SK-N-SH (cell line): ENCODE results near the gene STX11. TPM values are rescaled to one million over a fixed set of nuclear protein-coding genes. Genes with fewer than 3 reads are reported as not detected.
A peak's percentile ranks its signal among the peaks of the same experiment; 100 is the strongest.

Experiments
- CTCF ChIA-PET: fragments of 300-600, 350-600 bp; formaldehyde crosslinking; extraction: SDS; loops from one replicate; lab custom pipeline; 2021; lab: Yijun Ruan, JAX
- POLR2A ChIA-PET: fragments of 350-600 bp; sonication (Branson Sonifier 250); formaldehyde crosslinking; extraction: SDS; loops from one replicate; lab custom pipeline; 2020; ENCODE audit warnings: antibody characterized with exemption, inconsistent platforms; lab: Yijun Ruan, JAX
- DNase-seq: peaks from one replicate; pipeline ENCODE4 v3.0.0; 2012
- H2AFZ ChIP-seq: fragments of 200-600 bp; sonication (generic); 2 replicates; pipeline ENCODE4 v1.8.1; 2016; ENCODE audit warnings: antibody characterized with exemption, mild to moderate bottlenecking, low read depth
- H3F3A ChIP-seq: fragments of 200-600 bp; sonication (generic); replicated peaks from 2 replicates; pipeline ENCODE3; 2016; ENCODE audit warnings: antibody characterized with exemption, mild to moderate bottlenecking; ENCODE audit not compliant: insufficient read depth
- H3K27ac ChIP-seq, 2 experiments: fragments of 200-500 bp in 1 of 2; fragments of 200-600 bp in 1 of 2; sonication (Bioruptor generic) in 1 of 2; sonication (generic), shearing (Covaris generic) in 1 of 2; 2 replicates each; pipeline versions ENCODE4 v1.5.1 to v1.6.1; 2014 to 2016; ENCODE audit warnings: low read depth in 2 of 2, inconsistent platforms in 1 of 2, low read length in 1 of 2, mild to moderate bottlenecking in 1 of 2, mixed read lengths in 1 of 2
- H3K27me3 ChIP-seq: fragments of 200-600 bp; sonication (generic), shearing (Covaris generic); 2 replicates; pipeline ENCODE4 v1.6.1; 2016; ENCODE audit warnings: mixed run types; ENCODE audit not compliant: insufficient read depth
- H3K36me3 ChIP-seq, 2 experiments: fragments of 200-500 bp in 1 of 2; fragments of 200-600 bp in 1 of 2; sonication (Bioruptor generic) in 1 of 2; sonication (generic) in 1 of 2; replicated peaks in 1 of 2; 2 replicates each; pipeline versions ENCODE3 to v1.5.1; 2014 to 2016; ENCODE audit warnings: low read length in 1 of 2, mild to moderate bottlenecking in 1 of 2; ENCODE audit not compliant: insufficient read depth in 2 of 2, control insufficient read depth in 1 of 2
- H3K4me1 ChIP-seq, 2 experiments: fragments of 200-500 bp in 1 of 2; fragments of 200-600 bp in 1 of 2; sonication (Bioruptor generic) in 1 of 2; sonication (generic), shearing (Covaris generic) in 1 of 2; 2 replicates each; pipeline versions ENCODE4 v1.5.1 to v1.6.1; 2014 to 2016; ENCODE audit warnings: low read depth in 1 of 2, low read length in 1 of 2, mixed run types in 1 of 2; ENCODE audit not compliant: insufficient read depth in 2 of 2, control insufficient read depth in 1 of 2
- H3K4me2 ChIP-seq: fragments of 200-600 bp; sonication (generic), shearing (Covaris generic); 2 replicates; pipeline ENCODE4 v1.6.1; 2017; ENCODE audit warnings: mixed run types
- H3K4me3 ChIP-seq, 2 experiments: fragments of 200-500 bp in 1 of 2; fragments of 200-600 bp in 1 of 2; sonication (Bioruptor generic) in 1 of 2; sonication (generic), shearing (Covaris generic) in 1 of 2; 2 replicates each; pipeline versions ENCODE4 v1.5.1 to v1.8.1; 2014 to 2016; ENCODE audit warnings: low read depth in 2 of 2, inconsistent platforms in 1 of 2, low read length in 1 of 2, mild to moderate bottlenecking in 1 of 2, mixed read lengths in 1 of 2, moderate library complexity in 1 of 2
- H3K79me2 ChIP-seq: fragments of 200-600 bp; sonication (generic); 2 replicates; pipeline ENCODE4 v1.8.1; 2017; ENCODE audit warnings: mild to moderate bottlenecking; ENCODE audit not compliant: insufficient read depth
- H3K9ac ChIP-seq: fragments of 200-600 bp; sonication (generic); 2 replicates; pipeline ENCODE4 v1.6.1; 2017; ENCODE audit warnings: mixed run types
- H3K9me2 ChIP-seq: fragments of 200-600 bp; sonication (generic); 2 replicates; pipeline ENCODE4 v1.6.1; 2017; ENCODE audit warnings: mixed run types
- H3K9me3 ChIP-seq: fragments of 200-600 bp; sonication (generic); 2 replicates; pipeline ENCODE4 v1.6.1; 2017; ENCODE audit warnings: mixed run types, mild to moderate bottlenecking, moderate library complexity
- H4K20me1 ChIP-seq: fragments of 200-600 bp; sonication (generic); 2 replicates; pipeline ENCODE4 v1.6.1; 2017; ENCODE audit warnings: mild to moderate bottlenecking, mixed run types; ENCODE audit not compliant: insufficient read depth
- CTCF ChIP-seq: fragments of 200-600 bp; sonication (generic); IDR thresholded peaks from 2 replicates; pipeline ENCODE4 v1.6.1; 2017; ENCODE audit warnings: antibody characterized with exemption, mild to moderate bottlenecking, moderate library complexity
- FOSL2 ChIP-seq: IDR thresholded peaks from 2 replicates; pipeline ENCODE4 v1.4.0; 2012; ENCODE audit warnings: low read depth, mild to moderate bottlenecking, moderate library complexity, borderline replicate concordance
- FOXJ3 ChIP-seq: sonication (generic); formaldehyde crosslinking; IDR thresholded peaks from 2 replicates; pipeline ENCODE4 v1.5.1; 2020; ENCODE audit warnings: mild to moderate bottlenecking, missing genetic modification reagents
- FOXM1 ChIP-seq: IDR thresholded peaks from 2 replicates; pipeline ENCODE4 v1.4.0; 2012; ENCODE audit warnings: low read depth, mild to moderate bottlenecking
- GABPA ChIP-seq: IDR thresholded peaks from 2 replicates; pipeline ENCODE4 v1.4.0; 2012; ENCODE audit warnings: low read depth, mild to moderate bottlenecking
- GATA2 ChIP-seq: sonication (generic); formaldehyde crosslinking; IDR thresholded peaks from 2 replicates; pipeline ENCODE4 v1.5.0; 2020; ENCODE audit warnings: mild to moderate bottlenecking, missing genetic modification reagents
- IRF3 ChIP-seq: fragments of 150-350 bp; IDR thresholded peaks from 2 replicates; pipeline ENCODE4 v1.6.1; 2016; ENCODE audit warnings: mild to moderate bottlenecking, low read depth, low read length
- MAX ChIP-seq: IDR thresholded peaks from 2 replicates; pipeline ENCODE4 v1.4.0; 2012; ENCODE audit warnings: low read depth
- MEF2A ChIP-seq: IDR thresholded peaks from 2 replicates; pipeline ENCODE4 v1.4.0; 2012; ENCODE audit warnings: low read depth, borderline replicate concordance
- MXI1 ChIP-seq: IDR thresholded peaks from 2 replicates; pipeline ENCODE4 v1.6.1; 2012; ENCODE audit warnings: mild to moderate bottlenecking, low read depth, low read length, improper control_type of control experiment
- NRF1 ChIP-seq: IDR thresholded peaks from 2 replicates; pipeline ENCODE4 v1.6.1; 2012; ENCODE audit warnings: low read depth, mild to moderate bottlenecking, low read length
- PBX3 ChIP-seq: IDR thresholded peaks from 2 replicates; pipeline ENCODE4; 2012
- RAD21 ChIP-seq: IDR thresholded peaks from 2 replicates; pipeline ENCODE4 v1.6.1; 2012; ENCODE audit warnings: mild to moderate bottlenecking, low read length
- RCOR1 ChIP-seq: fragments of 150-350 bp; IDR thresholded peaks from 2 replicates; pipeline ENCODE4 v1.6.1; 2017; ENCODE audit warnings: antibody characterized with exemption, low read length
- TAF1 ChIP-seq: IDR thresholded peaks from 2 replicates; pipeline ENCODE4 v1.6.1; 2012; ENCODE audit warnings: low read depth, mild to moderate bottlenecking, low read length, moderate library complexity, borderline replicate concordance
- TEAD4 ChIP-seq: IDR thresholded peaks from 2 replicates; pipeline ENCODE4 v1.4.0; 2012; ENCODE audit warnings: mild to moderate bottlenecking, borderline replicate concordance; ENCODE audit not compliant: insufficient read depth
- USF1 ChIP-seq: IDR thresholded peaks from 2 replicates; pipeline ENCODE4 v1.4.0; 2012; ENCODE audit warnings: low read depth, borderline replicate concordance
- YY1 ChIP-seq: IDR thresholded peaks from 2 replicates; pipeline ENCODE4 v1.4.0; 2012; ENCODE audit warnings: low read depth, mild to moderate bottlenecking
- WGBS: methylation state at CpG from one replicate; pipeline ENCODE4 v1.1.6; 2017; ENCODE audit warnings: low lambda C conversion rate; 5-methylcytosine and 5-hydroxymethylcytosine counted together
- polyA plus RNA-seq, 3 experiments: library from polyadenylated mRNA; depleted of rRNA; stranded (reverse); fragments of >200 nt; gene quantifications; 2 replicates each; pipeline ENCODE4 v1.2.3, GENCODE V29; 2012

The STX11 gene
- polyA plus RNA-seq (2012; rRNA removed), result 0.15 and 0.41 TPM in 2 replicates
- polyA plus RNA-seq (2012; cell fraction: cytosol; rRNA removed), result 0.18 and 0.41 TPM in 2 replicates
- 0.14 and 0.15 TPM in 2 replicates for polyA plus RNA-seq (2012; cell fraction: nucleus; rRNA removed)

- Histone ChIP-seq H3K9ac (no peak within 1 kb of the TSS), H3K27me3 (peaks cover 61% of the 10 kb centered on the region), H3K9me2 (no peaks in the 10 kb centered on the region), H3K79me2 (no peaks in the 10 kb centered on the region), H3F3A (no peaks in the 10 kb centered on the region), H2AFZ (peak within 1 kb of the TSS; percentile 72), H3K4me1 (peaks cover 0 to 5% of the 10 kb centered on the region in 2 experiments; a peak in 1 of 4 replicates), H3K4me3 (peak within 1 kb of the TSS; percentile 53 to 64), H3K9me3 (no peaks in the 10 kb centered on the region), H3K4me2 (peak within 1 kb of the TSS; percentile 82), H3K27ac (no peak within 1 kb of the TSS), H4K20me1 (no peaks in the 10 kb centered on the region), H3K36me3 (no peaks in the 10 kb centered on the region)
- WGBS, result 8% methylated on average over 10 of the region's 93 CpGs
- peak; percentile 62 for DNase-seq
- TF ChIP-seq PBX3 (no peak), CTCF (0 out of 2 replicates have a peak, but pooled peaks have one; percentile 5)
- ChIA-PET CTCF (interaction anchor here (1.5 kb wide), 1 partner anchor 69 kb away, joined by 4 read pairs; no protein-coding TSS in a partner anchor), POLR2A (no interaction called here)
Measured at GRCh38 chr6:144149894-144150709, at the start of gene STX11. Gene STX11, plus strand, starts transcription at chr6:144150517. Its CDS starts 36,111 bp downstream, at chr6:144186628.

GRCh38 chr6:144103026-144103563 is 47.2 kb upstream of the STX11 start:
- Histone ChIP-seq H3K27ac (no peak overlapping the region), H3F3A (no peaks in the 10 kb centered on the region), H3K4me1 (no peaks in the 10 kb centered on the region), H2AFZ (no peak overlapping the region), H3K4me3 (no peak overlapping the region), H3K9me2 (no peaks in the 10 kb centered on the region), H4K20me1 (no peaks in the 10 kb centered on the region), H3K4me2 (no peak overlapping the region), H3K27me3 (no peaks in the 10 kb centered on the region; the same call in 1 of the 2 replicates), H3K36me3 (no peaks in the 10 kb centered on the region), H3K9ac (no peak overlapping the region), H3K9me3 (no peaks in the 10 kb centered on the region), H3K79me2 (no peaks in the 10 kb centered on the region)
- ChIA-PET CTCF (interaction anchor here (1.3 to 2.6 kb wide), 2 partner anchors 116 to 379 kb away, joined by 4 to 8 read pairs; no protein-coding TSS in a partner anchor), POLR2A (no interaction called here)
- TF ChIP-seq PBX3 (no peak), TEAD4 (no peak), FOXJ3 (CRISPR knock-in tag) (no peak), RAD21 (no peak), YY1 (no peak), TAF1 (no peak), MEF2A (no peak), IRF3 (no peak), FOXM1 (no peak), USF1 (no peak), MAX (no peak), MXI1 (no peak), GATA2 (CRISPR knock-in tag) (no peak), NRF1 (no peak), RCOR1 (no peak), FOSL2 (no peak), GABPA (no peak)
- DNase-seq, result no peak
- WGBS, result 7% methylated on average over 4 of the region's 4 CpGs
